IPS DF 4.7 (cell line): ENCODE results near the gene SLX9.
"Not testable (repeated sequence)": the region's sequence is repeated elsewhere in the genome, so short reads cannot be mapped to it uniquely, and the experiment has no call there.

Experiments used
- DNase-seq: peaks from one replicate; pipeline ENCODE4 v3.0.0-alpha.2; 2013; ENCODE audit warnings: low spot score; ENCODE audit errors: extremely low read depth

Gene SLX9

DNA sequence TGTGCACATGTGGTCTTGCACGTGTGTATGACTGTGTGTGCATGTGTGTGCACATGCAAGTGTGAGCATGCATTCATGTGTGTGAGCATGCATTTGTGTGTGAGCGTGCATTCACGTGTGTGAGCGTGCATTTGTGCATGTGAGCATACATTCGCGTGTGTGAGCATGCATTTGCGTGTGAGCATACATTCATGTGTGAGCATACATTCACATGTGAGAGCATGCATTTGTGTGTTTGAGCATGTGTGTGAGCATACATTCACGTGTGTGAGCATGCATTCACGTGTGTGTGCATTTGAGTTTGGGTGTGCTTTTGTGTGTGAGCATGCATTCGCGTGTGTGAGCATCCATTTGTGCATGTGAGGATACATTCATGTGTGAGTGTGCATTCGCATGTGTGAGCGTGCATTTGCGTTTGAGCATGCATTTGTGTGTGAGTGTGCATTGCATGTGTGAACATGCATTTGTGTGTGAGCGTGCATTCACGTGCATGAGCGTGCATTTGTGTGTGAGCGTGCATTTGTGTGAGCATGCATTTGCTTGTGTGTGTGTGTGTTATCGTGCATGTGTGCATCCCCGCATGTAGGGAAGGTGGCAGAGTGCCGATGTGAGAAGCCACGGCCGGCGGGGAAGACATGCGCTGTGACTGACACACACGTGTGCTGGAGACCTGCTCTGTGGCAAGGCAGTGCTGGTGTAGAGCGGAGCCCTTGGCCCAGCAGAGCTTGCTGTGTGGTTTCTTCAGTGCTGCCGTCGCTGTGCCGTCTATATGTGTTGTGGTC, 37.4 kb upstream of the SLX9 start:
- DNase-seq: no peak

DNA sequence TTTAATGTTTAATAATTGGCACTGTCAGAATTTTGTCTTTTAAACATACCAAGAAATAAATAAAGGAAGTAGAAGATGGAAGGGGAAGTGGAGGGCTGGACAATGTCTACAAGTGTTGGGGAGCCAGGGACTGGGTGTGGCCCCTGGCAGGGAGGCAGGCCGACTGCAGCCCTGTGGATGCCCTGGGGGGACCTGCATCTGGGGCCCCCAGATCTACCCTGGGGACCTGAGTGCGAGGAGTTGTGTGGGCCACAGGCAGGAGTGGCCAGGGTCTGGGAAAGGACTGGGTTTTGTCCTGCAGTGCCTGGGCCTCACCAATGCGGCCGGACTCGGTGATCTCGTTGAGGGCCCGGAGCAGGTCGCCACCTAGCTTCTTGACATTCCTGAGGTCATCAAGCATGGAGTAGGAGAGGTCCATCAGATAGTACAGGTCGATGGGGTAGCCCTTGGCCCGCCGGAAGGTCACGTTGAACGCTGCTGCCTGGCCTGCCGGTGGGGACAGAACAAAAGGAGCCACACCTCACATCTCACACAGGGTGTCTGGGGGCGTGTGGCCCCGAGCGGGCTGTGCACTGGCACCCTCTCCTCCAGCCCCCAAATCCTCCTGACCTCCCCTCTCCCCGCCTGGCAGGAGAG, 36.7 kb upstream of the SLX9 start:
- no peak for DNase-seq

DNA sequence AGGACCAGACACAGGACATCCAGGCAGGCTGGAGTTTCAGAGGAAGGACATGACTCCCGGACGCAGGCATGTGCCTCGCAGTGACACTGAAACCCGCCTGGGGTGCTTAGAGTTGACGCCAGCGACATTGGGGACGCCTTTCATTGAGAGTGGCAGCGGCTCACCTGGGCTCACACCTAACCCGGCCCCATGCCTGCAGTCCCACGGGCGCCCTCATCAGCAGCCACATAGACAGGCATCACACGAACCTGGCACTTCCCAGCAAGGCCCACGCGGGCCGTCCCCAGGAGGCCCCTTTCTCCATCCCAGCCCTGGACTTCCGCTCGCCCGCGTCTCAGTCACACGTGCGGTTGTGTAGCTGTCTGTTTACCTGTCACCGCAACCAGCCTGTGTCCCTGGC, 36.1 kb upstream of the SLX9 start:
- no peak for DNase-seq

DNA sequence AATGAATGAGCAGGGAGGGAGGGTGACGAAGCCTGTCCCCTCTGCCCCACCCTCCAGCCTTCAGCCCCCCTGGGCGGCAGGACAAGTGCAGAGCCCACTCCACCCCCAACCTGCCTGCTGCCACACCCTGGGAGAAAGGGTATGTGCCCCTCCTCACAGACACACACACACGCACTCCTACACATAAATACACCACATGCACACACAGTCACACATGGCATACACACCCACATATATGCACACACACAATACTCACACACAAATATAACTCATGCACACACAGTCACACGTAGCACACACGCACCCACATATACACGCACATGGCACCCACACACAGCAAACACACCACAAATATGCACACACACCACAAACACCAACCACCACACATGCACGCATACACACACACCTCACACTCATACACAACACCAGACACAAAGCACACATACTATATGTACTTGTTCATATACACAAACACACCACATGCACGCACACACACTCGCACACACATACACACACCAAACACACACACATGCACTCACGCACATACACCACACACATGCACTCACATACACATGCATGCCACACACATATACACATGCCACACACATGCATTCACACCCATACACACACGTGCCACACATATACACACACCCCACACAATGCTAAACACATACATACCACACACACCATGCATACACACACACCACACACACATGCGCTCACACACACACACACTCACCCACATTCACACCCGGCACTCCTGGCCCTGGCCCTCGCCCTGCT, 35.5 kb upstream of the SLX9 start:
- DNase-seq: no peak

DNA sequence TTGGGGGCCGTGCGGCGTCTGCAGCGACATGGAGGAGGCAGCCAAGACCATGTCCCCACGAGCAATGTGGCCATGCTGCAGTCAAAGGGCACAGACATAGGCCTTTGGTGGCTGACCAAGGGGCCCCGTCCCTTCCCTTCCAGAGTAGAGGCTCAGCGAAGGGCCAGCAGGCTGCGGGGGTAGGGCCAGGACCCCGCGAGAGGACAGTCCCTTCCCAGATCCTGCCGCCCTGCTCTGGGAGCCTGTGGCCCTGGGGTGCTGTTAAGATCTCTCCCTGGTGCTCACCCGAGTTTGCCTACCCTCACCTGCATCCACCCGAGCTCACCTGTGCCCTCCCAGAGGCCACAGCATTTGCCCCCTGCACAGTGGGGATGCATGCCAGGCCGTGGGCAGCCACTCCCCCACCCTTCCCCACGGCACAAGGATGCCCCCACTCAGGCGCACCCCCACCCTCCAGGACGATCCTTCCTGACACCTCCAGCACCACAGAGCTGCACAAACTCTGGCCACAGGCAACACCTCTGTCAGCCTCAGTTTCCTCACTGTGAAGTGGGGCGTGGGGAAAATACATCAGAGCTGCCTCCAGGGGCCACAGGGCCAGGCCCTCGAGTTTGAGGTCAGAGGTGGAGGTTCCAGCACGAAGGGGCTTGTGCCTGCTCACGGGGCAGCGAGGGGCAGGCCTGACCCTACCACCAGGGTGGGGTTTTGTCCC, 34.7 kb upstream of the SLX9 start:
- no peak for DNase-seq

DNA sequence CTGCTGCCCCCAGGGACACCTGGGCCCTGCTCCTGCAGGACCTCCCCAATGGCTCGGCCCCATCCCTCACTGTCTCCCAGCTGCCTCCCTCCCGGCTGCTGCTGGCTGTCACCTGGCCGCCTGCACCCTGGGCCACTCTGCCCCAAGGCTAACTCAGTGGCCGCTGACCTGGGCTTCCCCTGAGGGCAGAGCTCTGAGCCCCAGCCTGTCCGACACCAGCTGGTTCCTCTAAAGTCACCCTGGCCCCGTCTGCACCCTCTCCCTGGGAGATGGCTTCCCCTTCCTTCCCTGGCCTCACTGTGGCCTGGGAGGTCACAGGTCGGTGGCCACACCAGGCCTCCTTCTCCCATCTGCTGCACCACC, 34.1 kb upstream of the SLX9 start:
- DNase-seq: no peak

DNA sequence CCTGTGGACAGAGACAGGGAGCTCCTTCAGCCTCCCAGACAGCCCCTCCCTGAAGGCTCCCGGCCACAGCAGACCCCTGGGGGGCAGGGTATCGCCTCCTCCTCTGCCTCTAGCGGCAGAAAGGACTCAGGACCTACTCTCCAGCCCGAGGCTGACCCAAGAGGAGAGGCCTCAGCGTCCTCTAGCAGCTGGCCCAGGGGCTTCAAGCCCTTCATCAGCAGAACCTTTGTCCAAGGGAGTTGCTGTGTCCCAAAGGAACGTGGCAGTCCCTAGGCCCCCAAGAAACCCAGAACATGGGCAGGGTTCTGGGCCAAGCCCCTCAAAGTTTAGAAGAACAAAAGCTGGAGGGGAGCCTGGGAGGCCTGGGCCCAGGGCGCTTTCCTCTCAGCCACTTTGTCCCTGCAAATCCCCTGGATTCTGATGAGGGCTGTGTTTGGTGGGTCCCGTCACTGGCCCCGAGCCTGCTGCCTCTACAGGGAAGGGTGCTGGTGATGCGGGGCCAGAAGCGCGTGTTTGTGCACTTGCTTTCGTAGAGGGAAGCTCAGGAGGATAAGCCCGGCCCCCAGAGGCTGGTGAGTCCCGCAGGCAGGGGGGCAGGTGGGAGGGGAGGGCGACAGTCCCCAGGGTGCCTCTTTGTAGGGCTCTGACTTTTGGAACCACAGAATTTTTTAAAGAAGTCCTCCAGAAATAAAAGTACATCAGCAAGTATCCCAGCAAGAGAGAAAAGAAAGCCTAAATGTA, 32.4 kb upstream of the SLX9 start:
- no peak for DNase-seq

DNA sequence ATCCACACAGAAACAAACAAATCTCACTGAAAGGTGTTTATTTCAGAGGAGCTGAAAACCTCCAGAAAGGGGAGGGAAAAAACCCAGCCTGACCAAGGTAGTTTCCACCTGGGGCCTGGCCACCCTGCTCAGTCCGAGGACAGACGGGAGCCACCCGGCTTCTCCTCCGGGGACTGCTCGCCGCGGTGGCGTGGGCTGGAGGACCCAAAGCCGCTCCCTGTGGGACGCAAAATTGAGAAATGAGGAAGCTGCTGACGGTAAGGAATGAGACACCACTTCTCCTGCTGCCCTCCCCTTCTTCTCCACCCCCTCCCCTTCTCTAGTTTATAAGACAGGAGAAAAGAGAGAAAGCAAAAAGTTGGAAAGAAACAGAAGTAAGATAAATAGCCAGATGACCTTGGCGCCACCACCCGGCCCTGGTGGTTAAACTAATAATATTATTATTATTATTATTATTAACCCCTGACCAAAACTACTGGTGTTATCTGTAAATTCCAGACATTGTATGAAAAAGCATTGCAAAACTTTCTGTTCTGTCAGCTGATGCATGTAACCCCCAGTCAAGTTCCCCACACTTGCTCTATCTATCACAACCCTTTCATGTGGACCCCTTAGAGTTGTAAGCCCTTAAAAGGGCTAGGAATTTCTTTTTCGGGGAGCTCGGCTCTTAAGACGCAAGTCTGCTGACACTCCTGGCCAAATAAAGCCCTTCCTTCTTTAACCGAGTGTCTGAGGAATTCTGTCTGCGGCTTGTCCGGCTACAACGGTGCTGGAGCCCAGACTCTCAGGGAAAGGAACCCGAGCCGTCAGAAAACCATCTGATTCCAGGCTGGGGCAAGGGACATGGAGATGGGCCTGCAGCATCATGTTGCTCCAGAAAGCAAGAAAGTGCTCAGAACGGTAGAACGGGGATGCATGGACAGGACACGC, 31.6 kb upstream of the SLX9 start:
- no peak for DNase-seq

DNA sequence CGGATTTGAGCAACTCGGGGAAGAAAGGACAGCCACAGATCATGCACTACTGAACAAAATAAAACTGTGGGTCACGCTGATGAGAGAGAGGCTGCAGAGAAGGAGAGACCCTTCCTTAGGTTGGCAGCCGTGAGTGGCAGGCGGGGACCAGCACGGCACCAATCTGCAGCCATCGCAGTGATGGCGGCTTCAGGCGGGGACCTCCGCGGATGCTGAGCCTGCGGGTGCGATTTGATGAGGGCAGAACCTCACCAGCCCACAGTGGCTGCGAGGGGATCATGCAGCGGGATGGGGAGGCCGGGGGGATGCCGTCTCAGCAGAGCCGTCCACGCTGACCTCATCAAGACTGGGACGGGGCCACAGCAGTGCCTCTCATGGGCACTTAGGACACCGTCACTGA, 30.9 kb upstream of the SLX9 start:
- DNase-seq: no peak

DNA sequence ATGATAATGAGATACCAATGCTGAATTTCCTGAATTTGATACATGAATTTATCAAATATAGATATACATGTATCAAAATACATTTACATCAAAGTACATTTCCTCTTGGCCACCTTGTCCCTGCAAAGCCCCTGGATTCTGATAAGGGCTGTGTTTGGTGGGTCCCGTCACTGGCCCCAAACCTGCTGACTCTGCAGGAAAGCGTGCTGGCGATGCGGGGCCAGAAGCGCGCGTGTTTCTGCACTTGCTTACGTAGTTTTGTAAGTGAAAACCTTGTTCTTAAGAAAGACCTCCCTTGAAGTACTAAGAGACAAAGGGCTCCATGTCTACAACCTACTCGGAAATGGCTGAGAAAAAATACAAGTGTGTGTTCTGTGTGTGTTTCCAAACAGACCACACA, 30.1 kb upstream of the SLX9 start:
- no peak for DNase-seq

DNA sequence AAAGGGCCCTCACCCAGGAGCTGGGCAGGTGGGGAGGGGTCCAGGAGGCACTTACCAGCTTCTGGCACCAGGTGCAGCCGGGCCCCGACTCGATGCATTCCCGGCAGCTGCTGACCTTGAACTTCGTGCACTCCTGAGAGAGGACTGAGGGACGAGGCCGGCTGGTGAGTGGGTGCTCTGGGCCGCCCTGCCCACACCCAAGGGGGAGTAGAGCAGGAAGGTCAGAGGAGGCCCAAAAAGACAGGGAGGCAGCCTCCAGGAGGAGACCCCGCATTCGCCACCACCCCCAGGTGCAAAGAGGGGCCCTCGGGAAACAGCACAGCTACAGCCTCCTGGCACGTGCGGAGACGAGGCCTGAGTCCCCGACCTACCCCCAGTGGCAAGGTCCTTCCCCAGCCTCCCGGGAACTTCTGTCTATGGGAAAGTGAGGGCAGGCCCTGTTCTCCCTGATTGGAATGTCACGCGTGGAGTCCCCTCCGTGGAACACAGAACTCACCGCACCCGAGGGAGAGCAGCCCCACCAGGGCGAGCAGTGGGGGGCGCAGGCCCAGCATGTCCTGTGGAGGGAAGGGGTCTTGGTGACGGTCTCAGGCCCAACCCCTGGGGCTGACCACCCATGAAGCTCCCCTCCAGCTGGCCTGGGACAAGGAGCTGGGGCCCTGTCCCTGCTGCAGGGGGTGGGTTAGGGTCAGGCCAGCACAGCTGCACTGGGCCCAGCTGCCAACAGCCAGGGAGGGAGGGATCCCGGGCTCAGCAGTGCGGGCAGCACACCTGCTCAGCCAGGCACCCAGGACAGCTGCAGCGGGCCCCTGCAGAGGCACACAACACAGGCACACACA, 29.4 kb upstream of the SLX9 start:
- DNase-seq: no peak

DNA sequence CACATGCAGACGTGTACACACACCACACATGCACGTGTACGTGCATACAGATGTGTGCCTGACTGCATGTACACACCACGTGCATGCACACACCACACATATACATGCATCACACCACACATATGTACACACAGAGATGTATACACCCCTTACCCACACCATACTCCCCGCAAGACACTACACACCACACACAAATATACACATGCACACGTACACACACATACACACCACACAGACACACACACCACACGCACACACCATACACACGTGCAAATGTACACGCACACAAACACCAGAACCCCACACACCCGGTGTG, 28.8 kb upstream of the SLX9 start:
- DNase-seq: no peak

DNA sequence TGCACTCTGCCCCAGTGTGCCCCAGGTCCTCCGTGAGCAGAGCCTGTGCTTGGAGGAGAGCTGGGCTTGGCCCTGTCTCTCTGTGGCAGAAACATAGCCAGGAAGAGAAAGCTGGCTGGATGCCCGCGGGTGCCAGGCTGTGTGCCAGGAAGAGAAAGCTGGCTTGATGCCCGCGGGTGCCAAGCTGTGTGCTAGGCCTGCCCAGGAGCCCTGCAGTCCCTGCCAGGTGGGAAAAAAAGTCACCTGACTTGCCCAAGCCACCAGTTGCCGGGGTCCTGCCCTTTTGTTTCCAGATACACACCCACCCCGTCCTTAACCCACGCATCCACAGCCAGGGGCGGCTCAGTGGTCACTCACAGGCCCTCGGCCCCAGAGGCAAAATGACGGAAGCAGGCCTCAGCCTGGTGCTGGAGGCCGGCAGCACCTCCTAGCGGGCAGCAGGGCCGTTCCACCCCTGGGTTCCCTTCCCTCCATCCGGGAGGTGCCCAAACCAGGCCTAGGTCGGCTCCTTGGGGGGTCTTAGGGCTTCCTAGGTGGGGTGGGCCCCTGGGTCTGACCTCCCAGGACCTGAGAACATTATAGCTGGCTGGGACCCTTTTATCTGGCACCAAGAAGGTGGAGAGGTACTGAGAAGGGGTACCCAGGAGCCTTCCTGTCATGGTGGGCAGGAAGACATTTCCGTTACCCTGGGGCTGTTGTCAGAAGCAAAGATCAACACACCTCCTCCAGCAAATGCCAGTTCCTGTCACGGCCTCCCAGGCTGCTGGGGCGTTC, 28.3 kb upstream of the SLX9 start:
- no peak for DNase-seq

DNA sequence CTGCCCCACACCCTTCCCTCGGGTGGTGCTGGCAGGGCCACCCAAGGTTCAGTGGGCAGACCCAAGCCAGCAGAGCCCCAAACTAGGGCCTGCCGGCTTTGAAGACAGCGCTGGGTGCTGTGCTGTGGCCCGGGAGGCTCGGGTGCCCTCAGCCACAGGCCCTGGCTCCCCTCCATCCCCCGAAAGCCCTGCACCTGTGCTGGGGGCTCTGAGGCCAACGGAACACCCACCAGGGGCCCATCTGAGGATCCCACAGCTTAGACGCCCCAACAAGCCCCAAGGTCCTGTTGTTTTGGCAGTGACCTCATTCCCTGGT, 27.7 kb upstream of the SLX9 start:
- no peak for DNase-seq

DNA sequence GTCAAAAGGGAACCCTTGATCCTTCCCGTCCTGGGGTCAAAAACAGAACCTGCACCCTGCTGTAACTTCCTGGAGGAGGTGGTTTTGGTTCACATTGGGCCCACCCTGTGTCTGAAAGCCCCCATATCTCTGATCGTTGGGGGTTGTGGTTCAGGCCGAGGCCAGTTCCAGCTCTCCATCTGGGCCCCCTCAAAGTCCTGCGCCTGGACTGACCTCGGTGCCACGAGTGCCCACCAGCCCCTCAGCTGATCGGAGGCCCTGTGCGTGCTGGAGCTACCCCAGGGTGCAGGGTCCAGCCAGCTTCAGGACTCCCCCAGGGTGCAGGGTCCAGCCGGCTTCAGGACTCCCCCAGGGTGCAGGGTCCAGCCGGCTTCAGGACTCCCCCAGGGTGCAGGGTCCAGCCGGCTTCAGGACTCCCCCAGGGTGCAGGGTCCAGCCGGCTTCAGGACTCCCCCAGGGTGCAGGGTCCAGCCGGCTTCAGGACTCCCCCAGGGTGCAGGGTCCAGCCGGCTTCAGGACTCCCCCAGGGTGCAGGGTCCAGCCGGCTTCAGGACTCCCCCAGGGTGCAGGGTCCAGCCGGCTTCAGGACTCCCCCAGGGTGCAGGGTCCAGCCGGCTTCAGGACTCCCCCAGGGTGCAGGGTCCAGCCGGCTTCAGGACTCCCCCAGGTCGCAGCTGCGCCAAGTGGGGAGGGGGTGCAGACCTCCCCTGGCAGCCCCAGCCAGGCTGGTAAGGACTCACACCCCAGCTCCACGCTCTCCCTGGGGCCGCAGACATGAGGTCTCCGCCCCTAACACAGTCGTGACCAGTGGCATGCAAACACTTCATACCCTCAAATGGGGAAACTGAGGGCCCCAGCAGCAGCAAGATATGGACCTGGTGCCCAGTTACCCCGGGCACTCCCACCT, 27.1 kb upstream of the SLX9 start:
- DNase-seq: not testable (repeated sequence)

DNA sequence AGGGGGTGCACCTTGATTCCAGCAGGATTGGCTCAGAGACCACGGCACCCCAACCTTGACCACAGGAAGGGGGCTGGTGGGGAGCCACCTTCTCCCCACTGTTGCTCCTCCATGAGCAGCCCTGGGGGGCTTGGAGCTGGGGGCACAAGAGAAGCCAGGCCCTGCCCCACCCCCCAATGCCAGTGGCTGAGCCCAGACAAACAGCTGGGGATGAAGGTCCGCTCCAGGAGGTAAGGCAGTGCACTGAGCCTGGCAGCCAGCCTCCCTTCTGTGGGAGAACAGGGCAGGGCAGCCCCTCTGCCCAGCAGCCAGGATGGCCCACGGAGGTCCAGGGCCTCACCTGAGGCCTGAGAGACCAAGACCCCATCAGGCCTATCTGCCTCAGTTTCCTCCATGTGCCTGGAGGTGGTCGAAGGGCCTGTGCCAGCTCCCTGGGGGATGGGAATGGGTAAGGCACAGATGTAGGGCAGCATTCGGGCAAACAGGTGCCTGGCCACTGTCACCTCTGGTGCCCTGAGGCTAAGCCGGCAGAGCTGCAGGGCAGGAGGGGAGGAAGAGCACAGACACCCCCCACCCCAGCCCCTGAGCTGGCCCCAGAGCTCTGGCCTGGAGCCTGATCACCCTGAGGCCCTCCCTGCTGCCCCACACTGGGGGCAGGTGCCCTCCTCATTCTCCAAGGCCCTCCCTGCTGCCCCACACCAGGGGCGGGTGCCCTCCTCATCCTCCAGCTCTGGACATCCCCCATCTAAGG, 26.2 kb upstream of the SLX9 start:
- no peak for DNase-seq
